HG03097 (cell line): ENCODE measurements around the gene SPATA9.
A peak's percentile ranks its signal among the peaks of the same experiment; 100 is the strongest.
"Not testable (repeated sequence)": the region's sequence is repeated elsewhere in the genome, so short reads cannot be mapped to it uniquely, and the experiment has no call there.

Experiments
- ATAC-seq: cut with Tn5 transposase; IDR thresholded peaks from one replicate; pipeline ENCODE4 v1.9.1; 2021; ENCODE audit not compliant: unreplicated experiment, low FRiP score

Gene SPATA9

DNA sequence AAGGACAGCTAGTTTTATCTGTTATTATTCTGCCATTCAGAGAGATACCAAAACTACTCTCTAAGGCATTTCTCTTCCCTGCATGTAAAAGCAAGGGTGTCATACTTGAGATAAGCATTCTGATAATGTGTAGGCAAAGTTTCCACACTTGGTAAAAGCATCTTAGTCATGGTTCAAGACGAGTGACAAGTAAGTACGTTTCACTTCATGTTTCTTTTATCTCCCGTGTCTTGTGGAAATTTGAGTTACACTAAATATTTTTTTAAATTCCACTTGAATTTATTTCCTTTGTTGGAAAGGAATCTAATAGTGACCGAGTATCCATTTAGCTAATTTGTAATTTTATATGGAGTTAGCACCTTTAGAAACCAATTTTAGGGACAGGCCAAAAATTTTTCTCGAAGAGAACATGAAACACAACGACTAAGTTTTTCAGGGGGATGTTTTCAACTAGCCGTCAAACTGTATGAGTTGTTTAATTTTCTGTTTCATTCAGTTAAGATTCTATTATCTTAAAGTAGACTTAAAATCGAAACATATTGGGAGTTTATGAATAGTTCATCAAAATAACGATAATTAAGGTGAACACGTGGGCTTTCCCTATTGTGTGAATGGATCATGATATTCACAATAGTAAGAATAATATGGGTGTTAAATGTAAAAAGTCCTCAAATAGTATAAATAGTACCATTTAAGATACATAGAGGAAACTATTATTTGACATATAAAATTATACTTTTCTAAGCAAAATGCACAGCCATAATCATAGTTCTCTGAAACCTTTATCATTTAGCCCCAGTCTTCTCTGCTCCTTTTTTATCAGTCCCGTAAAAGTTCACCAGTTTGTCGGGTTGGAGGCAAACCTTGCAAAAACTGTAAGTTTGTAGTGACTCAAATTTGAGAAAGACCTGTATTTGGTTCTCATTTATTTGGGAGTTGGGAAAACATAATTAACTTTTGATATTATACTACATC is 34.6 kb downstream of the SPATA9 start:
- no peak for ATAC-seq

DNA sequence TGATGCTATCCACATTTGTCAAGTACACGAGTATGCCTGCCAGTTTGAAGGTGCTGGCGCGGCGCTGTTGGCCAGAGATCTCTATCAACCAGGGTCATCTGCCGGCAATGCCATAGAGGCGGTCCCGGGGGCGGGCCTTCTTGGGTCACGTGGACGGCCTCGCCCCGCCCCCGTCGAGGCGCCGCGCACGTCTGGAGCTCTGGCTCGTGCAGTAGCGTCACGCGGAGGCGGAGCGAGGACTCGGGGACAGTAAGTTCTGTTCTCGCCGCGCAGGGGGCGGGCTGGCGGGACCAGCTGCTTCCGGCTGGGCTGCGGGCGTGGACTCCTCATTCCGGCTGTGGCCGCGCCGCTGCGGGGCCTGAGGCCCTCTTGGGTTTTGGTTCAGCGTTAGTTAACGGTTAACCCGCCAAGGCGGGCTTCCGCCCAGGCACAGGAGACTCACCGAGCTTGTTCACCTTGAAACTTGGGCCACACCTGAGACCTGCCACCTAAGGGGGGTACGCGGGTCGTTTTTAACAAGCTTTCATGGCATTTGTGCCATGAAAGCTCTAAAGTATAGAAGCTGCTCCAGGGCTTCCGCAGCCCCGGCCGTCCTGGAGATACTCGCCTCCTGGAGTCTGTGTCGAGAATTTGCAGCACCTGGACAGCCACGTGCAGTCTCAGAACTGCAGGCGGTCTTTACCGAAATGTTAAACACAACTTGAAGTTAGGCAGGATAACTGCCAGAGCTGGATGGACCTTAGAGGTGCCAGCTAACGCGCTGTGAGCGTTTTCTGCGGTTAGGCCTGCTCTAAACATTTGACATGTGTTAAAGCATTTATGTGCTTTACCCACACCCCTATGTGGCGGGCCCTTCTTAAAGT is 36.0 kb downstream of the SPATA9 start, which contains the start of gene RFESD:
Gene RFESD (plus strand): TSS at position 209 of the 863 bp plus-strand sequence. CDS start 5,495 bp downstream, outside the sequence.
- ATAC-seq = peak; percentile 98

GRCh38 chr5:95646226-95646568 is 36.6 kb downstream of the SPATA9 start:
- not testable (repeated sequence) for ATAC-seq

DNA sequence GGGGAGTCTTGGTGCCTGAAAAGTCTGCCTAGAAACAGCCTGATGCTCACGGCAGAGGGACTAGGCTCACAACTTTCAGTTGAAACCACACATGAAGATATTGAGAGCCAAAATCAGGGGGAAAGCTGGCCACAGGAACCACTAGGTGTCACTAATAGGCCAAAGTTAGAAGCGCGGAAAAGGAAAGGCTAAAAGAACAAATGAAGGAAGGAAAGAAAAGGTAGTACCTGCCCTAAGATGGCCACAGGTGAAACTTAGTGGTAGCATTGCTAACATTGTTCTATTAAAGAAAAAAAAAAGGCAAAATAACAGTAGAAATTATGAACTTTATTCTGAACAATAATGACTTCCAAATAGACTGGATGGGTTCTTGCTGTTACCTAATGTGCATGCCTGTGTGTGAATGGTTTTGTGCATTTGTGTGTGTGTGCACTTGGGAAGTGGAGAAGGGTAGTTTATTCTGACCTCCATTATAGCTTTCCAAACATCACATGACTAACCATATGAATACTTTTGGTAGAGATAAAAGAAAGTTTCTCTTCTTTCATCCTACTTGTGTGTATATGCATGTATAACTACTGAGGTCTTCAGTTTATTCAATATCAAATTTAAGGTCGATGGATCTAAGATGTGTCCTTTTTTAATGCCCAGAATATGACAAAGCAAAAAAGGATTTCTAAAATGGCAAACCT is 38.3 kb downstream of the SPATA9 start:
- no peak for ATAC-seq

DNA sequence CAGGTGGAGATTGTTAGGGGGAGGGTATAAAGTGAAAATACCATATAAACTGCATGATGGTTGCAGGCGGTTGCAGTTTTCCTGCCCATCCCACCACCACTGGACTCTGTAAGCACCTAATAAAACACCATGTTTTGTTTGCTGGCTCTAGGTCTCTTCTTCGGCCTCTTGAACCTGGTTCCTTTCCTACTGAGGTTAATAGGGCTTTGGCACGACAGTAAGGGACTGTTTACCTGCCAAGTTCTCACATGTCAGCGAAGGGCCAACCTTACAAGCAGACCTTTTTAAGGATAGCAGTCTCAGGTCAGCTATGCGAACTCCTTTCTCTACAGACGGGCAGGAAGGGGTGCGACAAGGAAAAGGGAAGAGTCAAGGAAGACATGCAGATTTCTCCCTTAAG is 39.6 kb downstream of the SPATA9 start:
- ATAC-seq = no peak

DNA sequence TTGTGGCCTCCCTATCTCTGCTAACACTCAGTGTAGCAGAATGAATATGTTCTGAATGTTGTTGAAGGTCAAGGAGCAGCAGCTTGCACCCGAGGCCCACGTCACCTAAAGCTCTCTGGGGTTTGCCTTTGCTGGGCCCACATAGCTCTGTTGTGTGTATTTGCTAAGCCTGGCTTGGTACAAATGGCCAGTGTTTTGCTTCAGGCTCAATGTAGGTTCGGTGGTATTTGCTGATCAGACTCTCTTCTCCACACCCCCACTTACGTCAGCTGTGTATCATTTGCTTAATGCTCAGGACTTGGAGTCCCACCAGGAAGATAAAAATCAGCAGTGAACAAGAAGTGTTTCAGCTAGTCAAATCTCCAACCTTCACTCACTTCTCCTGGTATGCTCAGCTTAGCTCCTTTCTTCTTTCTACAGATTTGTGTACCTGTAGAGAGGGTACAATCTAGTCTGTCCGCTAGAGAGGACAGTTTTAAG is 41.0 kb downstream of the SPATA9 start:
- no peak for ATAC-seq

GRCh38 chr5:95638632-95639031 is 44.2 kb downstream of the SPATA9 start:
- ATAC-seq = no peak

DNA sequence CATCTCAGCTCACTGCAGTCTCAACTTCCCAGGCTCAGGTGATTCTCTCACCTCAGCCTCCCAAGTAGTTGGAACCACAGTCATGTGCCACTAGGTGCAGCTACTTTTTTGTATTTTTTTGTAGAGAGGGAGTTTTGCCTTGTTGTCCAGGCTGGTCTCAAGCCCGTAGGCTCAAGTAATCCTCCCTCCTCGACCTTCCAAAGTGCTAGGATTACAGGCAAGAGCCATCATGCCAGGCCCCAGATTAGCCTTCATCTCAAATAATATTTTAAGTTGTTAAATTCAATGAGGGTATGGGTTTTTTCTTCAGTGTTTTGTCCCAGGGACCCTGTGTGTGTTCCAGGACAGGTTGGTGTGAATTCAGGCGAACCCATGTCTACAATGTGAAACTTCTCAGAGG is 48.7 kb downstream of the SPATA9 start:
- no peak for ATAC-seq

DNA sequence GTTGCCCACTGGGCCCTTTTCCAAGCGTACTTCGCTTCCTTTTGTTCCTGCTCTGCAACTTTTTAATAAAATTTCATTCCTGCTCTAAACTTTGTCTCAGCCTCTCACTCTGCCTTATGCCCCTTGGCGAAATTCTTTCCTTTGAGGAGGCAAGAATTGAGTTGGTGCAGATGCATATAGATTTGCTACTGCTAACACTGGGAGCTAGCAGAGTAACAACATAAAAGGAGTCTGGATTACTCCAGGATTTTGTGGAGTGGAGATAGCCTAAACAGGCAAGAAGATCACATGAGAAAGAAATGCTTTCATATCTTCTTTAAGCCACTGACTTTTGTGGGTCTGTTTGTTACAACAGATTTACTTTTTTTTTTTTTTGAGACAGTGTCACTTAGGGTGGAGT is 49.1 kb downstream of the SPATA9 start:
- no peak for ATAC-seq

- not testable (repeated sequence) for ATAC-seq
Observed at GRCh38 chr5:95632942-95633341, 49.8 kb downstream of the SPATA9 start.

GRCh38 chr5:95631991-95632675 is 50.7 kb downstream of the SPATA9 start:
- ATAC-seq = peak; percentile 84

- ATAC-seq = no peak
Observed at GRCh38 chr5:95631255-95631958, 51.4 kb downstream of the SPATA9 start.

DNA sequence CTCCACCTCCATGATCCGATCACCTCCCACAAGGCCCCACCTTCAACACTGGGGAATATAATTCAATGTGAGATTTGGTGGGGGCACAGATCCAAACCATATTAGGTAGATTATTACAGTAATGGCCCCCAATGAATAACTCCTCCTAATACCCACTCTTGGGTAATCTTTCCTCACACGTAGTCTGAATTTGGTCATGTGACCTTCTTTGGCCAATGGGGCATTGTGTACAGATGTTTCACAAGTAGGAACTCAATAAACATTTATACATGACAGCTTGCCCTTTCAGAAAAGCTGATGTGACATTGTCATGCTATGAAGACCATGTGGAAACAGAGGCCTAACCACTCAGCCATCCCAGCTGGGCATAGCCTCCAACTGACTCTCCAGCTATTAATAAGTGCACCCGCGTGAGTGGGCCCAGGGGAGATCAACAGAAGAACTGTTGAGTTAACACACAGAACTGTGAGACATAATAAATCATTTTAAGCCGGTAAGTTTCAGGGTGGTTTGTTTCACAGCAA is 52.3 kb downstream of the SPATA9 start:
- no peak for ATAC-seq

DNA sequence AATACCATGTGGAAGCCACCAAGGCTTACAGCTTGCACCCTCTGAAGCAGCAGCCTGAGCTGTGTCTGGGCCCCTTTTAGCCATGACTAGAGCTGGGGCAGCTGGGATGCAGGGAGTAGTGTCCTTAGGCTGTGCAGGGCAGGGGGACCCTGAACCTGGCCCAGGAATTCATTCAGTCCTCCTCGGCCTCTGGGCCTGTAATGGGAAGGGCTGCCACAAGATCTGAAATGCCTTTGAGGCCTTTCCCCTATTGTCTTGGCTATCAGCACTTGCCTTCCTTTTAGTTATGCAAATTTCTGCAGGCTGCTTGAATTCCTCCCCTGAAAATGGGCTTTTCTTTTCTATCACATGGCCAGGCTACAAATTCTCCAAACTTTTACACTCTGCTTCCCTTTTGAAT is 53.9 kb downstream of the SPATA9 start:
- no peak for ATAC-seq

GRCh38 chr5:95627971-95628810 is 54.6 kb downstream of the SPATA9 start:
- no peak for ATAC-seq

DNA sequence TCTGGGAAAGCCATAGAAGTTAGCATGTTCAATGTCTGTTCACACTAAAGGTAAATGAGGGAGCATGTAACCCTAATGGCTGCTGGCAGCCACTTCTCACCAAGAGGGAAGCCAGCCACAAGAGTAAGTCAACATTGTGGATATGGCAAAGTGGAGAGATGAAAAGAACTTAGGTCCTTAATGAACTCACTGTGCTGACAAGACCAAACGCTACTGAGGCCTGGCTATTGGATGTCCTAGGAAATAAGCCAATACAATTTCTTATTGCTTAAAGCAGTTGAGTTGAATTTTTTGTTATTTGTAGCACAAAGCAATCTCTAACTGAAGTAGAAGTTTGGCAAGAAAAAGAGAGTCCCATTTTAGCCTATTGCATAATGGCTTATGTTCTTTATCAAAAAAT is 56.1 kb downstream of the SPATA9 start:
- ATAC-seq = no peak

GRCh38 chr5:95624368-95624767 is 58.4 kb downstream of the SPATA9 start:
- ATAC-seq = no peak

GRCh38 chr5:95623706-95624105 is 59.1 kb downstream of the SPATA9 start:
- no peak for ATAC-seq
